Panc1 (cell line): ENCODE data around the gene FAM13A.

Experiments used
- CTCF ChIP-seq: fragments of 450-650 bp; IDR thresholded peaks from 2 replicates; pipeline ENCODE4 v1.5.1; 2017; ENCODE audit warnings: mild to moderate bottlenecking
- POLR2AphosphoS5 ChIP-seq: IDR thresholded peaks from 2 replicates; pipeline ENCODE4 v1.6.1; 2012; ENCODE audit warnings: mild to moderate bottlenecking, low read depth, low read length, moderate library complexity
- REST ChIP-seq, 2 experiments: IDR thresholded peaks; 2 replicates each; pipeline ENCODE4 v1.6.1; 2011 to 2012; ENCODE audit warnings: low read depth in 2 of 2, control low read depth in 1 of 2, low read length in 1 of 2, mild to moderate bottlenecking in 1 of 2, moderate library complexity in 1 of 2; ENCODE audit not compliant: insufficient read depth in 1 of 2
- SIN3A ChIP-seq: IDR thresholded peaks from 2 replicates; pipeline ENCODE4 v1.6.1; 2012; ENCODE audit warnings: low read depth, mild to moderate bottlenecking, low read length, moderate library complexity, borderline replicate concordance; ENCODE audit not compliant: insufficient read depth

GRCh38 chr4:88827442-88827841 lies 229.5 kb downstream of the FAM13A start:
- TF ChIP-seq CTCF (no peak), POLR2AphosphoS5 (no peak), SIN3A (no peak), REST (IDR thresholded peaks at IDR 0.05; ENCODE audit: insufficient read depth in 1 of 2, low read depth in 2 of 2, low read length in 1 of 2) (no peak)
